MM.1S (cell line): ENCODE measurements around the gene ATP13A4.

Experiments used
- EZH2phosphoT487 ChIP-seq: fragments of 300-600 bp; sonication (generic); IDR thresholded peaks from 2 replicates; pipeline ENCODE4 v1.6.1; 2018; ENCODE audit warnings: antibody characterized with exemption, low read length
- TF ChIP-seq, protein P1 (sequence below): fragments of 300-600 bp; sonication (generic); IDR thresholded peaks from 2 replicates; pipeline ENCODE4 v1.5.1; 2016; ENCODE audit warnings: antibody characterized with exemption, low read length, mixed read lengths

GRCh38 chr3:193489949-193490348 is 64.7 kb downstream of the ATP13A4 start:
- TF ChIP-seq, protein P1, sequence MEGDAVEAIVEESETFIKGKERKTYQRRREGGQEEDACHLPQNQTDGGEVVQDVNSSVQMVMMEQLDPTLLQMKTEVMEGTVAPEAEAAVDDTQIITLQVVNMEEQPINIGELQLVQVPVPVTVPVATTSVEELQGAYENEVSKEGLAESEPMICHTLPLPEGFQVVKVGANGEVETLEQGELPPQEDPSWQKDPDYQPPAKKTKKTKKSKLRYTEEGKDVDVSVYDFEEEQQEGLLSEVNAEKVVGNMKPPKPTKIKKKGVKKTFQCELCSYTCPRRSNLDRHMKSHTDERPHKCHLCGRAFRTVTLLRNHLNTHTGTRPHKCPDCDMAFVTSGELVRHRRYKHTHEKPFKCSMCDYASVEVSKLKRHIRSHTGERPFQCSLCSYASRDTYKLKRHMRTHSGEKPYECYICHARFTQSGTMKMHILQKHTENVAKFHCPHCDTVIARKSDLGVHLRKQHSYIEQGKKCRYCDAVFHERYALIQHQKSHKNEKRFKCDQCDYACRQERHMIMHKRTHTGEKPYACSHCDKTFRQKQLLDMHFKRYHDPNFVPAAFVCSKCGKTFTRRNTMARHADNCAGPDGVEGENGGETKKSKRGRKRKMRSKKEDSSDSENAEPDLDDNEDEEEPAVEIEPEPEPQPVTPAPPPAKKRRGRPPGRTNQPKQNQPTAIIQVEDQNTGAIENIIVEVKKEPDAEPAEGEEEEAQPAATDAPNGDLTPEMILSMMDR = no peak
- TF ChIP-seq EZH2phosphoT487 = no peak
